Measurements from ENCODE around the gene PACRG. TPM values are rescaled to one million over a fixed set of nuclear protein-coding genes. Genes with fewer than 3 reads are reported as not detected.

PACRG gene
- total RNA-seq, 1 donor from 2014 or later, result not detected

DNA sequence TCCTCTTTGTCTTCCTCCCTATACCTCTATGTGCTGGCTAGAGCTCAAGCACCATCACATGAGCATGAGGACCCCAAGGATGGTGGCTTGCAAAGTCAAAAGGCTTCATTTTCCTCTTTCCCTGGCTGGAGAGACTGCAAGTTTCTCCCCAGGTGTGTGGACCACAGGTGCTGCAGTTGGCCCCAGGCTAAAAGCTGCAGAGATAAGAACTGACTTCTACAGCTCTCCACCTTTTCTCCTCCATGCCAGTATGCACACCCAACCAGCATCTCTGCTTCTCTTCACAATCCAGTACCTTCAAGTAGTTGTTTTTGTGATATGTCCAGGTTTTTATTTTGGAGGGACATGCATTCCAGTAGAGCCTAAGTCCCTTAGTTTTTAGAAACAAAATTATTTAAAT, 29.3 kb upstream of the PACRG start:
- Mint-ChIP-seq H3K27ac (no peak overlapping the region), H3K9me3 (no peaks in the 10 kb centered on the region), H3K36me3 (ENCODE audit: low read depth) (no peaks in the 10 kb centered on the region), H3K27me3 (ENCODE audit: low read depth) (no peaks in the 10 kb centered on the region), H3K4me1 (ENCODE audit: low read depth) (no peaks in the 10 kb centered on the region), H3K4me3 (ENCODE audit: low read depth) (no peak overlapping the region)
- no peak for DNase-seq (ENCODE audit: low spot score)
- intact Hi-C loops (cut with micrococcal nuclease), result no loop called here

DNA sequence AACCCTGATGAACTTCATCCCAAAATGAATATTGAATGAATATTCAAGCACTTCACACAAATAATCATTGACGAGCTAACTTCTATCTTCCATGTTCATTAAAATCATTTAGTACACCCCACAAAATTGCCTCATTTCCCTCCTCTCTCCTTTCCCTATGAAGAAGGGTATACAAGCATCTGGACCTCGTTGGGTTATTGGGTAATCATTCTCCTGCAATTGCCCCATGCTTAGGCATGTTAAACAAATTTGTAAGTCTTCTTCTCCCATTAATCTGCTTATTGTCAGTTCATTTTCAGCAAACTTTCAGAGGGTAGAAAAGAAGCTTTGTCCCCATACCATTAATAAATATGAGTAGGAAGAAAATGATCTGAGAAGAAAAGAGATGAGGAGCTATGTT, 27.8 kb upstream of the PACRG start:
- Mint-ChIP-seq H3K4me3 (ENCODE audit: low read depth) (no peak overlapping the region), H3K27ac (no peak overlapping the region), H3K4me1 (ENCODE audit: low read depth) (no peaks in the 10 kb centered on the region), H3K9me3 (no peaks in the 10 kb centered on the region), H3K36me3 (ENCODE audit: low read depth) (no peaks in the 10 kb centered on the region), H3K27me3 (ENCODE audit: low read depth) (no peaks in the 10 kb centered on the region)
- DNase-seq (ENCODE audit: low spot score), result no peak
- intact Hi-C loops (cut with micrococcal nuclease), result no loop called here

DNA sequence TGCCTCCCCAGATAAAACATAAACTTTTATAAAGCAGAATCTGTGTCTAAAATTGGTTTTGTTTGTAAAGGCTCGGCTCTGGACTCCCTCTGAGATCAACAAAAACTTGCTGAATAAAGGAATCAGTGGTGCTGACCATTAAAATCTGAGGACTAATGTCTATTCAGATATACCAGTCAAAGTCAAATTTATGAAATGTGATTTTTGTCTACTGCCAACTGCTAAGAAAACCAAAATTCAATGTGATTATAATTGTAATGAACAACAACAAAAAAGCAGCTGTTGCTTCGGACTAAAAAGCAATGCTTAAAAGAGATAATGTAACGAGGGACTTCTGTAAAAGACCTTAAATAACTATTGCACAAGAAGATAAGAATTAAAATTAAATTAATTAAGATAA, 26.8 kb upstream of the PACRG start:
- Mint-ChIP-seq H3K9me3 (no peaks in the 10 kb centered on the region), H3K36me3 (ENCODE audit: low read depth) (no peaks in the 10 kb centered on the region), H3K4me3 (ENCODE audit: low read depth) (no peak overlapping the region), H3K27me3 (ENCODE audit: low read depth) (no peaks in the 10 kb centered on the region), H3K27ac (no peak overlapping the region), H3K4me1 (ENCODE audit: low read depth) (no peaks in the 10 kb centered on the region)
- intact Hi-C loops (cut with micrococcal nuclease), result no loop called here
- DNase-seq (ENCODE audit: low spot score), result no peak

DNA sequence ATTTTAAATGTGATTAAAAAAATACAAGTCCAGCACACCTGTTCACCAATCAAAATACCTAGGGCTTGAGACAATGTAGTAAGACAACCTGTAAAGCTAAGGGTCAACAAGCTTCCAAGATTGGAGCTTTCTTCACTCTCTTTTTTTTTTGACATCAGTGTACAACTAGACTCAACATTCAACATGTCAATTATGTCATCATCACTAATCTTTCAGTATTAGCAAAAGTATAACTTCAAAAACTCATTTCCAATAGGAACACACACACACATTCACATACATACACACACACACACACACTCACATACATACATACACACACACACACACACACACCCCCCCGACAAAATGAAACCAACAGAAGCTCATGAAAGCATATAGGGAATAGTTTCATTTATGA, 26.2 kb upstream of the PACRG start:
- no peak overlapping the region for H3K27ac Mint-ChIP-seq
- no peaks in the 10 kb centered on the region for H3K4me1 Mint-ChIP-seq (ENCODE audit: low read depth)
- DNase-seq (ENCODE audit: low spot score), result no peak
- no peaks in the 10 kb centered on the region for H3K27me3 Mint-ChIP-seq (ENCODE audit: low read depth)
- intact Hi-C loops (cut with micrococcal nuclease), result no loop called here
- no peaks in the 10 kb centered on the region for H3K9me3 Mint-ChIP-seq
- H3K4me3 Mint-ChIP-seq (ENCODE audit: low read depth), result no peak overlapping the region
- H3K36me3 Mint-ChIP-seq (ENCODE audit: low read depth), result no peaks in the 10 kb centered on the region

DNA sequence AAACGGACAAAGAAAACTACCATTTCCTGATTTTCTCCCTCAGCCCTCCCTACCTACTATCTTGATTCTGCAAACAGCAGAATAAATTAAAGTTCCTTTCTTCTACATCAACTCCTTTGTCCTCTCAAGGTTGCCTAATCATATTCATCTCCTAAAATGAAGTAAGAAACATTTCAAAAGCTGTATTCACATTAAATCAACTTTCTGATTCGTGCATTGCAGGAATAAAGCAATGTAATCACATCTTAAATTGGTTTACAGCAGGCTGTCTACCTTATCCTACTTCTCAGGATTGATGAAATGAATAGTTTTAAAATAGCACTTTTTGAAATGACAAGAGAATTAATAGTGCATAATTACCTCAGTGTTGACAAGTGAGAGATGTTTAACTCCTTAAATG, 25.3 kb upstream of the PACRG start:
- intact Hi-C loops (cut with micrococcal nuclease), result no loop called here
- H3K27me3 Mint-ChIP-seq (ENCODE audit: low read depth), result no peaks in the 10 kb centered on the region
- H3K4me1 Mint-ChIP-seq (ENCODE audit: low read depth), result no peaks in the 10 kb centered on the region
- H3K4me3 Mint-ChIP-seq (ENCODE audit: low read depth), result no peak overlapping the region
- H3K27ac Mint-ChIP-seq, result no peak overlapping the region
- DNase-seq (ENCODE audit: low spot score), result no peak
- H3K9me3 Mint-ChIP-seq, result no peaks in the 10 kb centered on the region
- no peaks in the 10 kb centered on the region for H3K36me3 Mint-ChIP-seq (ENCODE audit: low read depth)

DNA sequence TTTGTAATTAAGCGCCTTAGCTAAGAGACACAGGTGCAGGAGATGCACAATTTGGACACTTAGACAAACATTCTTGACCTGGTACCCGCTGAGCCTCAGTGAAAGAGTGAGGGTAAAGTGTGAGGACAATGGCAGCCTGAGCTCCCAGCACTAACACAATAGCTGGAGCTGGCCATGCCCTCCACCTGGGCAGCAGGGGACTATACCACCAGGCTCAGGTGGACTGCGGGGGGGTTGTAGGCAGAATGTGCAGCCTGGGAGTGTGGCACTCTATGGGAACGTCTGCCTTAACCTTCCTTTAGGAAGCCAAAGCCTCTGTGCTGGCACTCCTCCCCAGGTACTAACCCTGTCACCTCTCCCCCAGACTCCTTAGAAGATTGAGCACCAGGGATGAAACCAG, 23.8 kb upstream of the PACRG start:
- Mint-ChIP-seq H3K27me3 (ENCODE audit: low read depth) (no peaks in the 10 kb centered on the region), H3K4me1 (ENCODE audit: low read depth) (no peaks in the 10 kb centered on the region), H3K9me3 (no peaks in the 10 kb centered on the region), H3K4me3 (ENCODE audit: low read depth) (no peak overlapping the region), H3K27ac (no peak overlapping the region), H3K36me3 (ENCODE audit: low read depth) (no peaks in the 10 kb centered on the region)
- intact Hi-C loops (cut with micrococcal nuclease), result no loop called here
- DNase-seq (ENCODE audit: low spot score), result no peak

DNA sequence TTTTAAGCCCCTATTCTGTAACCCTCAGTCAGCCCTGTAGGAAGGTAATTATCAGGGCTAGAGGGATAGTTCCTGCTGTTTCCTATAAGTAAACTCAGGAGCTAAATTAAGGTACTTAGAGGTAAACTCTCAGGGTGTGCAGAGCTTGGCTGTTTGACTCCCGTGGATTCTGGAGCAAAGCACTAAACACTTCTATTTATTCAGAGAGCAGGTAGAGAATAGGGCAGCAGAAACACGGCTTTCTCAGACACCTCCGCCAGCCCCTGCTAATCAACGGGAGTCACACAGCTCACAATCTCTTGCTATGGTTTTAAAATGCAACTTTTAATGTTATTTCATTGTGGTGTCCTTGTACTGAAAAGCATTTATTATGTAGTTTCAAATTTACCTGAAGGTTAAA, 22.0 kb upstream of the PACRG start:
- no peak for DNase-seq (ENCODE audit: low spot score)
- H3K27ac Mint-ChIP-seq, result no peak overlapping the region
- intact Hi-C loops (cut with micrococcal nuclease), result no loop called here
- H3K4me1 Mint-ChIP-seq (ENCODE audit: low read depth), result no peaks in the 10 kb centered on the region
- no peaks in the 10 kb centered on the region for H3K36me3 Mint-ChIP-seq (ENCODE audit: low read depth)
- H3K27me3 Mint-ChIP-seq (ENCODE audit: low read depth), result no peaks in the 10 kb centered on the region
- H3K4me3 Mint-ChIP-seq (ENCODE audit: low read depth), result no peak overlapping the region
- H3K9me3 Mint-ChIP-seq, result no peaks in the 10 kb centered on the region

DNA sequence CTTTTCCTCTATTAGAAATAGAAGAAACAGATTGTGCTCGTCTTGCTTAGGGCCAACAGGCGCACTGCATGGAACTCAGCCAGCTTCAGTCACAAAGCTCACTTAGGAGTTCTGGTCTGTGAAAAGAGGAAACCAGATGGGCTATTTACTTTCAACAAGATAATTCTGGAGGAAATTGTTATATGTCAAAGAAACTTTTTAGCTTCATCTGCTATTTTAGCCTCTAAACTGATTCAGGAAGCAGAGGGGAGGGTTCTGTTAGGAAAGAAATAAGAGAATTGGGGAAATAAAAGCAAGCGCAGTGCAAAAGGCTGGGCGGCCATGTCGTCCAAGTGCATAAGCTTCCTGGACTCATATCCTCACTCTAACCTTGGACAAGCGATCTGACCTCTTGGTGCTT, 21.5 kb upstream of the PACRG start:
- Mint-ChIP-seq H3K4me3 (ENCODE audit: low read depth) (no peak overlapping the region), H3K27me3 (ENCODE audit: low read depth) (no peaks in the 10 kb centered on the region), H3K9me3 (no peaks in the 10 kb centered on the region), H3K4me1 (ENCODE audit: low read depth) (no peaks in the 10 kb centered on the region), H3K27ac (no peak overlapping the region), H3K36me3 (ENCODE audit: low read depth) (no peaks in the 10 kb centered on the region)
- intact Hi-C loops (cut with micrococcal nuclease), result no loop called here
- no peak for DNase-seq (ENCODE audit: low spot score)

DNA sequence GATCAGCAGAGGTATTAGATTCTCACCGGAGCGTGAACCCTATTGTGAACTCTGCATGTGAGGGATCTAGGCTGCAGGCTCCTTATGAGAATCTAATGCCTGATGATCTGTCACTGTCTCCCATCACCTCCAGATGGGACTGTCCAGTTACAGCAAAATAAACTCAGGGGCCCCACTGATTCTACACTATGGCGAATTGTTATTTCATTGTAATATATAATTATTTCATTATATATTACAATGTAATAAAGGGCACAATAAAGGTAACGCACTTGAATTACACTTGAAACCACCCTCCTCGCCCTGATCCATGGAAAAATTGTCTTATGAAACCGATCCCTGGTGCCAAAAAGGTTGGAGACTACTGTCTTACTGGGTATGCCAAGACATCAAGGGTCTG, 18.8 kb upstream of the PACRG start:
- no peaks in the 10 kb centered on the region for H3K4me1 Mint-ChIP-seq (ENCODE audit: low read depth)
- H3K27me3 Mint-ChIP-seq (ENCODE audit: low read depth), result no peaks in the 10 kb centered on the region
- no peaks in the 10 kb centered on the region for H3K9me3 Mint-ChIP-seq
- no peaks in the 10 kb centered on the region for H3K36me3 Mint-ChIP-seq (ENCODE audit: low read depth)
- H3K27ac Mint-ChIP-seq, result no peak overlapping the region
- DNase-seq (ENCODE audit: low spot score), result no peak
- intact Hi-C loops (cut with micrococcal nuclease), result no loop called here
- no peak overlapping the region for H3K4me3 Mint-ChIP-seq (ENCODE audit: low read depth)

DNA sequence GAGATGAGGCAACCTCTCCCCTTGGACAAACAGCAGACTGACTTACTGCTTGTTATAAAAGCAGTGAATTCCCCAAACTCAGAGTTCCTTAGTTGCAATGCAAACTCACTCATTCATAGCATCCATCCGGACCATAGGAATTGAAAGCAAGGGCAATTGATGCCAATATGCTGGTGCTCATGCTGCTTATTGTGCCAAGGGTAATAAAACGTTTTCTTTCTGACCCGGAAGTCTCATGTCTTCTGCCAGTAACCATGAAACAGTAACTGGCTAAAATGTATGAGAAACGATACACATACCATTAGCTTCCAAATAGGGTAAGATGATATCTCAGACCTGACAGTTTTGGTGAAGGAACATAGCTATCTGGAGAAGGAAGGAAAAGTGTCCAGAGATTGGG, 18.3 kb upstream of the PACRG start:
- Mint-ChIP-seq H3K27ac (no peak overlapping the region), H3K9me3 (no peaks in the 10 kb centered on the region), H3K4me1 (ENCODE audit: low read depth) (no peaks in the 10 kb centered on the region), H3K36me3 (ENCODE audit: low read depth) (no peaks in the 10 kb centered on the region), H3K27me3 (ENCODE audit: low read depth) (no peaks in the 10 kb centered on the region), H3K4me3 (ENCODE audit: low read depth) (no peak overlapping the region)
- intact Hi-C loops (cut with micrococcal nuclease), result no loop called here
- DNase-seq (ENCODE audit: low spot score), result no peak

DNA sequence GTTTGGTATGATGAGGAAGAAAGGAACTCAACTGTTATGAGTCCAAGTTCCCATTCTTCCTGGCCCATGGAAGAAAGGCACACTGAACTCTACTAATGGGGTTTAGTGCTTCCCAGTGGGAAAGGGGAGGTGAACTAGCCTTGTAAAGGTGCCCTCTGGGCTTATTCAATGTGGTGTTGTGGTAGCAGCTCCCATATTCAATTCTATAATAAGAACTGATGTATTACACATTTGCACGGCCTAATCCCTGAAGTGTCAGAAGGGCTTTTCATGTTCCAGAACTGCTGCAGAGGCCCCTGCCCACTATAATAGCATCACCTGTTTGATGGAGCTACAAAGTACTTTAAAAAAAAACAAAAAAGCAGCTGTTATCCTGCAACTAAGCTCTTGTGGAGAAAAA, 17.4 kb upstream of the PACRG start:
- H3K27ac Mint-ChIP-seq, result no peak overlapping the region
- no peak overlapping the region for H3K4me3 Mint-ChIP-seq (ENCODE audit: low read depth)
- intact Hi-C loops (cut with micrococcal nuclease), result no loop called here
- DNase-seq (ENCODE audit: low spot score), result no peak
- H3K36me3 Mint-ChIP-seq (ENCODE audit: low read depth), result no peaks in the 10 kb centered on the region
- H3K9me3 Mint-ChIP-seq, result no peaks in the 10 kb centered on the region
- no peaks in the 10 kb centered on the region for H3K27me3 Mint-ChIP-seq (ENCODE audit: low read depth)
- no peaks in the 10 kb centered on the region for H3K4me1 Mint-ChIP-seq (ENCODE audit: low read depth)

DNA sequence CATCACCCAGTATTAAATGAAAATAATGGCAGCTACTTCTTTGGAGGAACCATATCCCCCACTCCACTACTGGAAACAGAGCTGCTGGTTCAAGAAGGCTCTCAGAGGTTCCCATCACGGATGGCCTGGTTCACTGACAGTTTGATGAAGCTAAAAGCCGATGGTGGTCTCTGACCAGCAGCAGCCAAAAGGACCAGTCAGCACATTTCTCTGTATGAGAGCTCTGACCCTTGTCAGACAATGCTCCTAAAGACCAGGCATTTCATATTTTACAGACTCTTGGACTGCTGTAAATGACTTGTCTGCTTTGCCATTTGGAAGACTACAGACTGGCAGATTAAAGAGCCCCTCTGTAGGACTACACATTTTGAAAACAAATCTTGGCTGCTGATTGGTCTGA, 16.8 kb upstream of the PACRG start:
- no peak overlapping the region for H3K4me3 Mint-ChIP-seq (ENCODE audit: low read depth)
- H3K4me1 Mint-ChIP-seq (ENCODE audit: low read depth), result no peaks in the 10 kb centered on the region
- intact Hi-C loops (cut with micrococcal nuclease), result no loop called here
- H3K27me3 Mint-ChIP-seq (ENCODE audit: low read depth), result no peaks in the 10 kb centered on the region
- DNase-seq (ENCODE audit: low spot score), result no peak
- no peaks in the 10 kb centered on the region for H3K36me3 Mint-ChIP-seq (ENCODE audit: low read depth)
- H3K27ac Mint-ChIP-seq, result no peak overlapping the region
- no peaks in the 10 kb centered on the region for H3K9me3 Mint-ChIP-seq

DNA sequence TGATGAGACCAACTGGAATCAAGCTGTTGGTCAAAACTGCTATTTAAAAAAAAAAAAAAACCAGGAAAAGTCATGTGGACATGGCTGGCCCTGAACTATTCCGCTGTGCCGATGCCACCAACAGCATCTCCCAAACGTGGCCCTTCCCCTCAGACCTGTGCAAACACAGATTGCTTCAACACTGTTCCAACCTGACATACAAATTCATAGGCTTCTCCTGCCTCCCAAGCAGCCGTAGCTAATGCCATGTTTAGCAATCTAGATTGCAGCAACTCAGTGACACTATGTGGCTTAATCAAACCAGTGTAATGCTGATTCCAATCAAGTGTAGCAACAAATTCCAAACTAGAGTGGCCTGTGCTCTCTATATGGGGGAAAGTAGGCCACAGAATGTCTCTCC, 16.4 kb upstream of the PACRG start:
- H3K36me3 Mint-ChIP-seq (ENCODE audit: low read depth), result no peaks in the 10 kb centered on the region
- DNase-seq (ENCODE audit: low spot score), result no peak
- H3K4me1 Mint-ChIP-seq (ENCODE audit: low read depth), result no peaks in the 10 kb centered on the region

DNA sequence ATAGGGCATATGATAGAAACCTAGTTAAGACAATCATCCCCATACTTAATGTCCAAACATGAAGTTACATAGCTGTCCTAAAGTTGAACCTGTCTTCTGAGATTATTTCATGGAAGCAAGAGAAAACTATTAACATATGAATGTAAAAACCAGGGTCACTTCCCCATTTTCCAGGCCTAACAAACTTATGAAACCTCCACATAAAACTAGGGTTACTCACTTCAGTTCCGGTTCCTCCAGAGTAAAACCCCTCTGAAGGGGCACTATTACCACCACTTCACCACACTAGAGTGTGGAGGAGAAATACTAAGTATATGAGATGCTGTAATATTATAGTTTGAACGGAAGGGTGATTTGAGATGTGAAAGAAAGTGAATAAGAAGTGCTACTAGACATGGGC, 15.1 kb upstream of the PACRG start:
- Mint-ChIP-seq H3K4me1 (ENCODE audit: low read depth) (no peaks in the 10 kb centered on the region), H3K4me3 (ENCODE audit: low read depth) (no peak overlapping the region), H3K27ac (no peak overlapping the region), H3K9me3 (no peaks in the 10 kb centered on the region), H3K36me3 (ENCODE audit: low read depth) (no peaks in the 10 kb centered on the region), H3K27me3 (ENCODE audit: low read depth) (no peaks in the 10 kb centered on the region)
- DNase-seq (ENCODE audit: low spot score), result no peak
- intact Hi-C loops (cut with micrococcal nuclease), result no loop called here

More for the DNA sequence above, 16.4 kb upstream of the PACRG start:
- Mint-ChIP-seq H3K9me3 (no peaks in the 10 kb centered on the region), H3K27me3 (ENCODE audit: low read depth) (no peaks in the 10 kb centered on the region), H3K27ac (no peak overlapping the region), H3K4me3 (ENCODE audit: low read depth) (no peak overlapping the region)
- intact Hi-C loops (cut with micrococcal nuclease), result no loop called here

Data from activated T-helper 2 cell treated with anti-CD3 and anti-CD28 coated beads, Interferon-gamma antibody, Interleukin-2, Interleukin-4, amounts not matched to agents 10 μg/mL and 5 μg/mL and 100 μg/mL, durations not matched to agents 14 hours and 24 hours and 36 hours (primary cell).